Stimulated activated CD8-positive, alpha-beta memory T cell treated with anti-CD3 and anti-CD28 coated beads, Interleukin-7, amount 100 ng/mL, for 24 hours (primary cell): ENCODE data around the gene HOXC9.

ENCODE experiments used
- DNase-seq: peaks from one replicate; pipeline ENCODE4 v3.0.0-alpha.2; 2020; ENCODE audit warnings: low read depth

The HOXC9 gene

DNA sequence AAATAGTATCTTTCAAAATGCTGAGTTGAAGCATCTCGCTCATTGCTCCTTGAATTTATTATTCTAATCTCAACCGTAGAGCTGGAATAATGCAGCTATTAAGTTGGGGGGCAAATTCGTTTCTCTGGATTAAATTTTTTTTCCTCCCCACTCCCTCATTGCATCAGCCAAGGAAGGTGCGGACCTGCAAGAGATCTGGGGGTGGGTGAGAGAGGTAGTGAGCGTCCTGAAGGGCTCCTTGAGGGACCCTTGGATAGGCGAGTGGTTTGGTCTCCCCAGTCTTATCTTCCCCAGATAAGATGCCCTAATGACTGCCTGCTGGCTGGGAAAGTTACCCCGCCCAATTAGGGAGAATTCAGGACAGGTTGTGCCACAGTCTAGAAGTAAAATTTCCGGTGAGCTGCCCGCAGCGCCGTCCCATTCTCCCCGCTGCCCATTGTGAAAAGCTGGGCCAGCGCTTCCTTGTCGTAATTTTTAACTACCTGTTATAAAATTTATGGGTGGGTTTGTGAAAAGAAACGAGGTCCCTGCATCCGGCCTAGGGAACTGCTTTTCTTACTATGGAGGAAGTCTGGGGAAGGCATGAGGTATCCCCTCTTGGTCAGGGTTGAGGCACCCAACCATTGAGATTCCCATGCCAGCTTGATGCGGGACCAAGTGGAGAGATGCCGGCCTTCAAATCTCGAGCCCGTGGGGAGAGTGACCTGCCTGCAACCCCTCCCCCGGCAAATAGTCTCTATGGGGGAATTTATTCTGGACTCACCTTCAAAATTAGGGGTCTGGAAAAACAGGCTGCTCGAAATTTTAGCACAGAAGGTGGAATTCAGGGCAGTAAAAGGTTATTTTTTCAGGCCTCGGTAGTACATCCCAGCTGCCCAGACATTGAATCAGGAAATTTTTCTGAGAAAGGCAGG, 15.3 kb downstream of the HOXC9 start:
- no peak for DNase-seq

GRCh38 chr12:54016051-54016450, 16.1 kb downstream of the HOXC9 start:
- DNase-seq: no peak

- no peak for DNase-seq
These were observed 16.6 kb downstream of the HOXC9 start for GRCh38 chr12:54016478-54016964.

GRCh38 chr12:54017027-54017788, 17.2 kb downstream of the HOXC9 start:
- no peak for DNase-seq

DNA sequence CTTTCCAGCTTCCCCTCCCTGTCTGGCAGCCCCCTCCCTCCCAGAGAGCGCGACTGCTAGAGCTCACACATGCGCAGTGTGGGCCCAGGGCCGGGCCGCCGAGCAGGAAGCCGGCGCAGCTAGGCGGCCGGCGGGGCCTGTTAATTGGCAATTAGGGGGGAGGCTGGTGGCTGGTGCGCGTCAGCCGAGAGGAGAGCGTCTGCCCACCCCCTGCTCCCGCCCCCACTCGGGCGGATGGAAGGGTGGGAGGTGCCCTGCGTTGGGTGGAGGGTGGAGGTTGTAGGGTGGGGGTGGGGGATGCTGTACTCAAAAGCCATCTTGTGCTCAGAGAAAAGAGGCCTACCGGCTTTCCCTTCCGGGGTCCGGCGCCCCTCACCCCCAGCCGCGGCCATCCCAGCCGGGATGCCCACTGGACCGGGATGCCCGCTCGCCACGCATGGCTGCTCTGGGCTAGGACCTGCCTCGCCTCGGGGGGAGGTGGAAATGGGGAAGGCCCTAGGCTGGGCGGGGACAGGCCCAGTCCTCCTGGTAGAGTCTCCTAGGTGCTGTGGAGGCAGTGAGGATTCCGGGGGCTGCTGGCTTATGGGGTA, 18.0 kb downstream of the HOXC9 start:
- DNase-seq: peak; percentile 49

GRCh38 chr12:54018468-54018984, 18.6 kb downstream of the HOXC9 start:
- no peak for DNase-seq

- no peak for DNase-seq
These were observed 19.3 kb downstream of the HOXC9 start for GRCh38 chr12:54019091-54019811.

DNA sequence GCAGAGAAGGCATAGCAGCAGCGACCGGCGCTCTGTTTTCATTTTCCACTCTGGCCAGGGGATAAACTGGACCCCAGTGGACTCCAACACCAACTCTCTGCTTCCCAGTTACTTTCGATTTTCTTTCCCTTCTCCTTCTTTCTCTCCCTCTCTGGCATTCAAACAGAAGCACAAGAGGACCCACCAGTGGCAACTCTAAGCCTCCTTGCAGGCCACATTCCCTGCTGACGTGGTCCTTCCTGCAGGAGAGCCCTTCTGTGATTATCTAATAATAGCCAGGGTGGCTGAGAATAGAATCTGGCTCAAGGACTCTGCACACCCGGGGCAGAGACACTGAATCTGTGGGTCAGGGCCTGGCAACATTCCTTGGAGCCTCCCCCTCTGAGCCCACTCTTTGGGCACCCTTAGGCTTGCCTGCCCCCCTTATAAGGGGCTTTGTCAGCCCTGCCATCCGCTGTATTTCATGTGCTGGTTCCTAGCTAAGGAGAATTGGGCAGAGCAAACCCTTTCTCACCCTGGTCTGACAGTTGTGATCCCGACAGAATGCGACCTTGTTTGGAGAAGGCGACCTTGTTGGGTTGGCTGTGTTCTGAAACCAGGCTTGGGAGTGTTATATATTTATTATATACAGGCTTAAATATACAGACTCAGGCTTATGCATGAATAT, 20.1 kb downstream of the HOXC9 start:
- no peak for DNase-seq

DNA sequence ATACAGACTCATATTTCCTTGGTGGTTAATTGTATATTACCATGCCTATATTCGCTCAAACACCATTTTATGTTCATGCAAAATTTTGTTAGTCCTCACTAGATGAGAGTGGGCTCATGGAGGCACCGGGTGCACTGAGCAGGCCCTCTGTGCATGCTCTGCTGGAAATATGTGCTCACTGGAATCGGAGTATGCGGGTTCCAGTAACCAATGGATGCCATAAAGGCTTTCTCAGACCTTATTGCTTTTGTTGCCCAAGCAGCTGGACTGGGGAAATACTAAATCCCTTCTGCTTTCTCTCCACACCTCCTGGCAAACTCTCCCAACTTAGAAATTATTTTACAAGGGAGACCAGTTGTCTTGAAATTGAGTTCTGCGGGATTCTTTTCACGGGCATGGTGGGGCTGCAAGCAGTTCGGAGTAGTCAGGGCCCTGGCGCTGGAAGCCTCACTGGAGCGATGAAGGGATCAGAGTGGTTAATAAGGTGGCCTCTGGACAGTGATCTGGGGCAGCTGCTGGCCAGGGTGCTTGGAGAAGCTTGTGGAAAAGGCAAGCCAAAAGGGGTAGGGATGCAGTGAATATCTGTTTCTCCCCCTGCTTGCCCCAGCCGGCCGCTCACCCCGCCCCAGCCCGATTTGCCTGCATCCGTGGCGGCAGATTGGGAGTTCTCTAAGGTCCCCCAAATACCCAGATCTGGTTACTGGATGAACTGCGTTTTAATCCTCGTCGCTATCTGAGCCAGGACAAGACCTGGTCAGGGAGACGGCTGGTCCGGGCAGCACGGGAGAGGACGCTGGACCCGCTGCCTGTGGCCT, 20.8 kb downstream of the HOXC9 start:
- no peak for DNase-seq

DNA sequence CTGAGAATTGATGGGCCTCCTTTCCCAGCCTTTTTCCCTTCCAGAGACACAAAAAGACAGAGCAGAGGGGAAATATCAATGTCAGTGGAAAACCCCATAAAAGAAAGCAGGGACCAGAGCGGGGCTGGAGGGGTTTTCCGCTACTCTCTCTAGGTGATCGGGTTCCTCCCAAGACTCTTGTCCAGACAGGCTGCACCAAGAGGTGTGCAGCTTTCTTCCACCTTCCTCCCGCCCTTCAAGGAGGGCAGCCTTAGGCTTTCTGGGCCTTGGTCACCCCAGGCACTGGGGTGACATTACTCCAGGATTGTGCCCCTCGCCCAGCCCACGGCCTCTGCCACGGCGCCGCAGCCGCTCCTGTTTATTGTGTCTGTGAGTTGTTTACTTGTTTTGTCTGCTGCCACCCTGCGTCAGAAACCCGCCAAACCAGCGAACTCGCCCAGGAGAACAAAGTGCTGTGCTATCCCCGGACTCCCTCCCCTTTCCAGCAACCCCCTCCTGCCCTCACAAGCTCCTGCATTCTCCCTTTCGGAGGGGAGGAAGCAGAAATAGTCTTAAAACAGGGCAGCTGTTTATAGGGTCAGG, 21.6 kb downstream of the HOXC9 start:
- DNase-seq: no peak

DNA sequence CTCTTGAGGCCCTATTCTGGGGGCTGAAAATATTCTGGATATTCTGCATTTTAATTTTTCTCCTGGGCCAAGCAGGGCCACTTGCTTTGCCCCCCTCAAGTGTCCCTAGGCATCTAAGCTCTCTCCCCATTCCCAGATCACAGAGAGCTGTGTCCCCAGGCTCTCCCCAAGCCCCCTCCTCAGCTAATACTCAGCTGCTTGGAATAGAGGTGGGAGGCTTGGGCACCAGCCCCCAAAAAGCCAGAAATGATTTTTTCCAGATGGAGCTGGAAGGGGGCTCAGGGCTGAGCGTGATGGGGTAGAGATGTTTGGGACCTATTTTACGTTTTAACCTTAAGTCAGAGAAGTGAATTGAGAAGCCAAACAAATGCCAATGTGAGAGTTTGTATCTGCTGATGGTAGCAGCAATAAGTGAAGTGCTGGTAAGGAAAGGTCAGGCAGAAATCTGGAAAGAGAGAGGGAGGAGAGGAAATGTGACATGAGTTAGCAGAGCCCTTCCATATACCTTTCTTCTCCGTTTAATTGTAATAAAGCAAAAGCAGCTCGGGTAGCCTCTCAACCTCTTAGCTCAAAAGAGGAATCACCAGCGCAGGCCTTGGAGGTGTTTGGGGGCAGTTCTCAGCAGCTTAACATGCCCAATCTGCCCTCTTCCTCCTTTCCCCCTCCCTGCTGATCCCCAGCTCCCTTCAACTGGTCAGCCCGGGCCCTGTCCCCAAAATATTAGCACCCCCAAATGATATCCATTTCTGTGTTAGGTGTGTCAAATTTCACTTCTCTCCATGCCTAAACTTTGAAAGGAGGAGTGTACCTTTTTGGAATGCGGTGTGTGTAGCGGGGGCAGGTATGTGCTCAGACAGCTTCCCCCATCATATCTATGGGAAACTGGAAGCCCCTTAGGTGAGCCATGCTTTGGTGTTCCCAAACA, 23.3 kb downstream of the HOXC9 start:
- no peak for DNase-seq

GRCh38 chr12:54024127-54024526, 24.2 kb downstream of the HOXC9 start:
- DNase-seq: no peak

DNA sequence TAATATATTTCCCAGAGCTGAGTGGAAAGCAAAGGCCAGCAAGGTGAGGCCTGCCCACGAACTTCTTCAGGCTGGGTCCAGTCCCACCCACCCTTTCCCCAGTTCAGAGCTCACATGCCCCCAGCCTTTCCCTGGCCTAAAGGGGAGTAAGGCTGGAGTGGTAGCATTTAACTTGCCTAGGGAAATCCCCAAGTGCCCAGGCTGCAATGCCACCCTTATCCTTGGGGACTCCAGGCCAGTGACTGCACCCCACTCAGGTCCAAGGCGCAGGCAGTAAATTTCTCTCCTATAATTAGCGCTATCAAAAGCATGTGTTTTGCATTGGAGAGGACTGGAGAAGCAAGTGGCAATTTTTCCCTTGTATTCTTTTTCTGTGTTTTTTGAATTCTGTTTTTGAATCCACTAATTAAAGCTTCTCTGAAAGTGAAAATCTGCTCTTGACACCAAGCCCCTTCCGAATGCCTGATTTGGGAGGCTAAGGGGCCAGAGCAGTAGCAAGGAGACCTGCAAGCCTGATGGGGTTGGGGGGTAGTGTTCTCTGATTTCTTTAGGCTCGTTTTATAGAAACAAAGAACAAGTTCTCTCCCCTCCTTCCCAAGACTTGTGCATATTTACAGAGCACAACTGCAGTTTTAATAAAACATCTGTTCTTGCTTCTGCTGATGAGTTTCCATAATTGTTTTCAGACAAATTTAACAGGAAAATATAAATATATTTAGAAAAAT, 24.8 kb downstream of the HOXC9 start:
- no peak for DNase-seq

GRCh38 chr12:54025499-54026405, 25.8 kb downstream of the HOXC9 start:
- DNase-seq: no peak

DNA sequence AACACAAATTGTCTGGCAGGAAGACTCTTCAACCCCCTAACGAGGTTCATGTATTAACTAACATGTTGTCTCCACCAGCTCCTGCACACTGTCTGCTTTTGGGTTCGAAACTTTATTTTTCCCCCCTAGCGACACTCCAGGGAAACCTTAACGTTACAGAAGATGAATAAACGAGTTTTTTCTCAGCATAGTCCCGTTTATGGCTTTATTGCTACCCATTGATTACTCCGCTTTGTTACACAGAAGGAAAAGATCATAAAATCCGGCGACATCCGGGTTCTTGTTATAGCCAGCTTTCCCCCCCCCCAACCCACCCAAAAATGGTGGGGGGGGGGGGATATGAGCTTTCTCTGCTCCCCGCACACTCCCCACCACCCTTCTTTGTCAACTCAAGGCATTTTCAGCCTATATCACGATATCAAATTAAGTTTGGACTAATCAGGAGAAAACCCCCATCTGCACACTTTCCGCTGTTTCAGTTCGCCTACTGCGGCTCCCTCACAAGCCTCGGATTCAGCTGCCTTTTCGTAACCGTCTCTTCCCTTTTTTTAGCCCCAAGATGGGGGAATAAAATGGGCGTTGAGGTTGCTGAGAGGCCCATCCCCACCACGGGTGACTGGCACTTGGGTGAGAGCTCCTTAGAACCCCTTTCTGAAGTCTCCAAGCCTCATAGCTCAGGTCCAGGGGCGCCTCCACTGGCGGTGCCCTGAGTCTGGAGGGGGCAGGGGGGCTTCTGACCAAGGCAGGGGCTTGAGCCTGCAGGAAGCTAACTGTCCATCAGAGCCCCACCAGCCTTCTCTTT, 26.9 kb downstream of the HOXC9 start:
- DNase-seq: no peak

GRCh38 chr12:54027442-54027786, 27.5 kb downstream of the HOXC9 start:
- no peak for DNase-seq
